HG02678 (cell line): Measurements from ENCODE around the gene TBC1D24.
"Not testable (repeated sequence)": the region's sequence is repeated elsewhere in the genome, so short reads cannot be mapped to it uniquely, and the experiment has no call there.

Source experiments
- ATAC-seq: cut with Tn5 transposase; IDR thresholded peaks from one replicate; pipeline ENCODE4 v1.9.1; 2021; ENCODE audit warnings: mild to moderate bottlenecking, moderate library complexity; ENCODE audit not compliant: unreplicated experiment

The TBC1D24 gene

DNA sequence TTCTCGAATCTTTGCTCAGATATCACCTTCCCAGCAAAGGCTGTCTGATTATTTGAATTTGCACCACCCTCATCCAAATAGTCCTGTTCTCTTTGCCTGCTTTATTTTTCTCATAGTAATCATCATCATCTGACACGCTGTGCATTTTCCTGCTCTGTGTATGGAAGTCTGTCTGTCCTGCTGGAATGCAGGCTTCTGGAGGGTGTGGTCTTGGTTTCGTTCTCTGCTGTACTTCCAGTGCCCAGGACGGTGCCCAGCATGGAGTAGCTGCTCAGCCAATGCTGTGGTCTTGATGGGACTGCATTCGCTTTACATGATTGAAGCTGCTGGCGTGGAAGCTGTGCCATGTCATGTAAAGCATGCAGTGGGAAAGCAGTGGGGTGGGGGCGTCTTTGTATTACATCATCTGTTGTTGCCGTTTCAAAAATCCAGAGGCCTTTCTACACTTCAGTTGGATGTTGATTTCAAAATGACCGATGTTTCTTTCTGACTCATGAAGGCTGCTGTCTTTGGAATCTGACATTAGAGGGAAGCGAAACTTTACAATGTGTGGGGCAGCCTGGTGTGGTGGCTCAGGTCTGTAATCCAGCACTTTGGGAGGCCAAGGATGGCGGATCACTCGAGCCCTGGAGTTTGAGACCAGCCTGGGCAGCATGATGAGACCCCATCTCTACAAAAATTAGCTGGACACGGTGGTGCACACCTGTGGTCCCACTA, 79.9 kb downstream of the TBC1D24 start:
- not testable (repeated sequence) for ATAC-seq
